ENCODE results near the gene RBM38.

- TF ChIP-seq CTCF (conservative IDR thresholded peaks at IDR 0.05; ENCODE audit: low read length): no peak
- TF ChIP-seq EZH2phosphoT487 (IDR thresholded peaks at IDR 0.05; ENCODE audit: borderline replicate concordance): no peak
Observed at GRCh38 chr20:57403216-57403615, 12.0 kb downstream of the RBM38 start.
